Fibroblast of lung (primary cell): ENCODE results near the gene SGK2.

ENCODE experiments used
- EZH2 ChIP-seq: IDR thresholded peaks from 2 replicates; pipeline ENCODE4 v1.5.1; 2012; ENCODE audit warnings: low read length, control low read depth, mild to moderate bottlenecking; ENCODE audit errors: missing control alignments
- TF ChIP-seq, protein P1 (sequence below), 2 donors: IDR thresholded peaks in 1 of 2; conservative IDR thresholded peaks in 1 of 2; 1 replicate in 1 of 2; 2 replicates in 1 of 2; pipeline ENCODE4 v1.5.1; 2011 to 2012; ENCODE audit warnings: low read length in 2 of 2, control low read depth in 1 of 2, inconsistent platforms in 1 of 2, low read depth in 1 of 2, mild to moderate bottlenecking in 1 of 2

DNA sequence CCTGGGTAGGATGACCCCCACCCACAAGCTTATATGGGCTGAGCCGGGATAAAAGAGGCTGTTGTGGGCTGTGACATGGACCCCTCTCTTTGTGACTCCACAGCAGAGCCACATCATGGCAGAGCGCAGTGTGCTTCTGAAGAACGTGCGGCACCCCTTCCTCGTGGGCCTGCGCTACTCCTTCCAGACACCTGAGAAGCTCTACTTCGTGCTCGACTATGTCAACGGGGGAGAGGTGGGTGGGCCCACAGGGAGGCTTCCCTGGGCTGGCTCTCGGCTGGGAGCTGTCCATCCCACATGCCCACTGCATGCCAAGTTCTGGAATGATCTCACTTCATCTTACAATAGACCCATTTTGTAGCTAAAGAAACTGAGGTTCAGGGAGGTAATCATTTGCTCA lies 10.5 kb downstream of the SGK2 start:
- TF ChIP-seq, protein P1, sequence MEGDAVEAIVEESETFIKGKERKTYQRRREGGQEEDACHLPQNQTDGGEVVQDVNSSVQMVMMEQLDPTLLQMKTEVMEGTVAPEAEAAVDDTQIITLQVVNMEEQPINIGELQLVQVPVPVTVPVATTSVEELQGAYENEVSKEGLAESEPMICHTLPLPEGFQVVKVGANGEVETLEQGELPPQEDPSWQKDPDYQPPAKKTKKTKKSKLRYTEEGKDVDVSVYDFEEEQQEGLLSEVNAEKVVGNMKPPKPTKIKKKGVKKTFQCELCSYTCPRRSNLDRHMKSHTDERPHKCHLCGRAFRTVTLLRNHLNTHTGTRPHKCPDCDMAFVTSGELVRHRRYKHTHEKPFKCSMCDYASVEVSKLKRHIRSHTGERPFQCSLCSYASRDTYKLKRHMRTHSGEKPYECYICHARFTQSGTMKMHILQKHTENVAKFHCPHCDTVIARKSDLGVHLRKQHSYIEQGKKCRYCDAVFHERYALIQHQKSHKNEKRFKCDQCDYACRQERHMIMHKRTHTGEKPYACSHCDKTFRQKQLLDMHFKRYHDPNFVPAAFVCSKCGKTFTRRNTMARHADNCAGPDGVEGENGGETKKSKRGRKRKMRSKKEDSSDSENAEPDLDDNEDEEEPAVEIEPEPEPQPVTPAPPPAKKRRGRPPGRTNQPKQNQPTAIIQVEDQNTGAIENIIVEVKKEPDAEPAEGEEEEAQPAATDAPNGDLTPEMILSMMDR (conservative IDR thresholded peaks at IDR 0.05 in 1 of 2, IDR thresholded peaks at IDR 0.05 in 1 of 2; ENCODE audit: low read depth in 1 of 2, low read length in 2 of 2): no peak
- TF ChIP-seq EZH2: no peak
